K562 (cell line): ENCODE results near the gene RPS6KA4. TPM values are rescaled to one million over a fixed set of nuclear protein-coding genes. Genes with fewer than 3 reads are reported as not detected.

ENCODE experiments used
- CLOCK ChIP-seq: fragments of 250-450 bp; sonication (Bioruptor Pico); IDR thresholded peaks from 2 replicates; pipeline ENCODE4 v1.4.0; 2020; ENCODE audit warnings: mild to moderate bottlenecking, moderate library complexity, borderline replicate concordance
- HCFC1 ChIP-seq: IDR thresholded peaks from 2 replicates; pipeline ENCODE4 v1.6.1; 2012; ENCODE audit warnings: low read depth, low read length, improper control_type of control experiment
- MAFK ChIP-seq: IDR thresholded peaks from 2 replicates; pipeline ENCODE4 v1.6.1; 2011; ENCODE audit warnings: low read length, improper control_type of control experiment
- NR1H2 ChIP-seq: sonication (generic); formaldehyde crosslinking; IDR thresholded peaks from 2 replicates; pipeline ENCODE4 v1.4.0; 2020; ENCODE audit warnings: mild to moderate bottlenecking, missing genetic modification reagents
- RBM34 ChIP-seq: fragments of 200-400 bp; formaldehyde crosslinking; IDR thresholded peaks from 2 replicates; pipeline ENCODE4 v1.6.1; 2018; ENCODE audit warnings: low read length, borderline replicate concordance; ENCODE audit not compliant: insufficient read depth
- SMC3 ChIP-seq: conservative IDR thresholded peaks from 2 replicates; pipeline ENCODE4 v1.6.1; 2011; ENCODE audit warnings: low read depth, low read length, improper control_type of control experiment; ENCODE audit not compliant: insufficient read depth
- STAT6 ChIP-seq: sonication (generic); formaldehyde crosslinking; IDR thresholded peaks from 2 replicates; pipeline ENCODE4 v1.8.1; 2023; ENCODE audit warnings: mild to moderate bottlenecking, missing genetic modification reagents
- THAP7 ChIP-seq: fragments of 250-450 bp; sonication (Bioruptor Pico); IDR thresholded peaks from 2 replicates; pipeline ENCODE4 v1.5.0; 2021
- YBX1 ChIP-seq: fragments of 450-650 bp; IDR thresholded peaks from 2 replicates; pipeline ENCODE4 v1.7.1; 2016; ENCODE audit warnings: mild to moderate bottlenecking
- ZNF174 ChIP-seq: fragments of 250-450 bp; sonication (Bioruptor Pico); IDR thresholded peaks from 2 replicates; pipeline ENCODE4 v1.4.0; 2020; ENCODE audit warnings: mild to moderate bottlenecking
- ZNF280A ChIP-seq: fragments of 450-650 bp; IDR thresholded peaks from 2 replicates; pipeline ENCODE4 v1.6.1; 2018; ENCODE audit warnings: mild to moderate bottlenecking, low read depth; ENCODE audit not compliant: partially characterized antibody
- ZNF324 ChIP-seq: fragments of 250-450 bp; sonication (Bioruptor Pico); IDR thresholded peaks from 2 replicates; pipeline ENCODE4 v1.4.0; 2020; ENCODE audit warnings: mild to moderate bottlenecking
- ZNF609 ChIP-seq: sonication (generic); formaldehyde crosslinking; IDR thresholded peaks from 2 replicates; pipeline ENCODE4 v1.8.1; 2023; ENCODE audit warnings: missing genetic modification reagents, mild to moderate bottlenecking, borderline replicate concordance
- ZNF764 ChIP-seq: fragments of 250-450 bp; sonication (Bioruptor Pico); IDR thresholded peaks from 2 replicates; pipeline ENCODE4 v1.4.0; 2020; ENCODE audit warnings: low read depth, mild to moderate bottlenecking, moderate library complexity
- polyA plus RNA-seq, 8 experiments: library from polyadenylated mRNA; depleted of rRNA in 4 of 8; stranded (reverse) in 5 of 8; unstranded in 3 of 8; fragments of >200 nt; fragmentation: Nextera tagmentation in 2 of 8; fragmentation: Illumina TruSeq in 1 of 8; extraction: Ambion mirVana in 2 of 8; extraction: Trizol in 1 of 8; gene quantifications; 2 replicates each; pipeline versions ENCODE4 v1.2.1 to v1.2.3, GENCODE V29; 2011 to 2014; ENCODE audit warnings: inconsistent platforms in 1 of 8, missing spikeins in 1 of 8
- total RNA-seq, 7 experiments: library from RNA; depleted of rRNA in 6 of 7; stranded (reverse); fragments of >200 nt in 6 of 7; fragmentation: Illumina TruSeq in 2 of 7; extraction: Trizol in 2 of 7; gene quantifications; 2 replicates each; pipeline versions ENCODE4 v1.2.1 to v1.2.3, GENCODE V29; 2011 to 2021; ENCODE audit warnings: low replicate concordance in 1 of 7

RPS6KA4 gene
- total and polyA plus RNA-seq, 9 of the 15 experiments (the other 6 are each of a cell fraction or from before 2014, with no cell fraction given) = 0.15 to 23.8 (median 9.8) TPM

- TF ChIP-seq ZNF609 (no peak), STAT6 (CRISPR knock-in tag) (no peak), ZNF280A (no peak), SMC3 (no peak), THAP7 (CRISPR knock-in tag) (no peak), MAFK (no peak), RBM34 (no peak), HCFC1 (no peak; the same call in 1 of the 2 replicates), ZNF324 (CRISPR knock-in tag) (no peak), ZNF174 (CRISPR knock-in tag) (no peak), YBX1 (no peak), CLOCK (no peak; the same call in 1 of the 2 replicates), NR1H2 (CRISPR knock-in tag) (no peak), ZNF764 (no peak)
These were observed at the start of gene RPS6KA4 (continued) for GRCh38 chr11:64358907-64359711.
